ENCODE data around the gene PMFBP1.
"Not testable (repeated sequence)": the region's sequence is repeated elsewhere in the genome, so short reads cannot be mapped to it uniquely, and the experiment has no call there.

The PMFBP1 gene

GRCh38 chr16:72107371-72107770, 64.6 kb downstream of the PMFBP1 start:
- no peak for DNase-seq (ENCODE audit: low spot score)

- no peak for DNase-seq (ENCODE audit: low spot score)
These were observed 66.0 kb downstream of the PMFBP1 start for GRCh38 chr16:72105978-72106377.

GRCh38 chr16:72104905-72105304, 67.0 kb downstream of the PMFBP1 start:
- DNase-seq (ENCODE audit: low spot score), result no peak

- DNase-seq (ENCODE audit: low spot score), result no peak
These were observed 70.8 kb downstream of the PMFBP1 start for GRCh38 chr16:72101195-72101594.

GRCh38 chr16:72099377-72099818, 72.6 kb downstream of the PMFBP1 start:
- DNase-seq (ENCODE audit: low spot score), result peak; percentile 78

- no peak for DNase-seq (ENCODE audit: low spot score)
These were observed 73.0 kb downstream of the PMFBP1 start for GRCh38 chr16:72098936-72099335.

GRCh38 chr16:72094266-72094610, 77.7 kb downstream of the PMFBP1 start:
- peak; percentile 19 for DNase-seq (ENCODE audit: low spot score)

GRCh38 chr16:72093448-72094265, 78.3 kb downstream of the PMFBP1 start, which contains the start of the genes DHX38 and TXNL4B:
Gene DHX38 (plus strand): TSS chr16:72093847. CDS start chr16:72096158, 2,311 bp downstream.
Gene TXNL4B (minus strand): TSS chr16:72093620. CDS start chr16:72090749, 2,871 bp downstream.
- DNase-seq (ENCODE audit: low spot score), result peak; percentile 97

- DNase-seq (ENCODE audit: low spot score), result no peak
These were observed 79.0 kb downstream of the PMFBP1 start for GRCh38 chr16:72092832-72093447.

- DNase-seq (ENCODE audit: low spot score), result no peak
These were observed 80.7 kb downstream of the PMFBP1 start for GRCh38 chr16:72091217-72091616.

- DNase-seq (ENCODE audit: low spot score), result no peak
These were observed 87.0 kb downstream of the PMFBP1 start for GRCh38 chr16:72085002-72085401.

GRCh38 chr16:72084445-72084844, 87.5 kb downstream of the PMFBP1 start:
- DNase-seq (ENCODE audit: low spot score), result no peak

GRCh38 chr16:72083778-72084404, 88.1 kb downstream of the PMFBP1 start:
- no peak for DNase-seq (ENCODE audit: low spot score)

- not testable (repeated sequence) for DNase-seq (ENCODE audit: low spot score)
These were observed 94.8 kb downstream of the PMFBP1 start for GRCh38 chr16:72076991-72077706.

GRCh38 chr16:72075067-72075466, 96.9 kb downstream of the PMFBP1 start:
- DNase-seq (ENCODE audit: low spot score), result not testable (repeated sequence)

GRCh38 chr16:72073560-72074230, 98.3 kb downstream of the PMFBP1 start:
- no peak for DNase-seq (ENCODE audit: low spot score)

GRCh38 chr16:72072514-72073342, 99.2 kb downstream of the PMFBP1 start:
- DNase-seq (ENCODE audit: low spot score), result no peak
